GM12864 (cell line): Measurements from ENCODE around the gene MAPKAPK2.
"Not testable (repeated sequence)": the region's sequence is repeated elsewhere in the genome, so short reads cannot be mapped to it uniquely, and the experiment has no call there.

Experiments
- DNase-seq: peaks from one replicate; pipeline ENCODE4 v3.0.0-alpha.2; 2011; ENCODE audit warnings: low read depth
- H3K4me3 ChIP-seq: 2 replicates; pipeline ENCODE4 v1.5.1; 2011; ENCODE audit warnings: mild to moderate bottlenecking, low read depth, low read length, control low read depth
- TF ChIP-seq, protein P1 (sequence below): IDR thresholded peaks from 2 replicates; pipeline ENCODE4 v1.5.1; 2011; ENCODE audit warnings: low read depth, mild to moderate bottlenecking, moderate library complexity, low read length, control low read depth, inconsistent platforms; ENCODE audit errors: missing control alignments

The MAPKAPK2 gene

DNA sequence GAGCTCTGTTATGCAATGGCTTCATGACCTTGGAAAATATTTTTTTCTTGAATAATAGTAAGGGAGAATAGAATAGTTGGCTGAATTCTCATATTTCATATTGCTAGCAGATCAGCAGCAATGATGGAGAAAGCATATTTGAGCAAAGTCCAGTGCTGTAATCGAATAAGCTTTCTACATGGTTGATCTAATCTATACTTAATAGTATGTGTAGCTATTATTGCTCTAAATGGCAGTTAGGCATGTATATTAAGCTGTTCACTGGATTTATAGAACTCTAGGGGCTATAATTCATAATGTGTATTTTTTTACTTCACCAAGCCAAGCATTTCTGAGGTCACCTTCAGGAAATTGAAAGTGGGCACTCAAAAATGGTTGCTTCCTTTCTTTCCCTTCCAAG lies 75.9 kb downstream of the MAPKAPK2 start:
- DNase-seq: no peak
- TF ChIP-seq, protein P1, sequence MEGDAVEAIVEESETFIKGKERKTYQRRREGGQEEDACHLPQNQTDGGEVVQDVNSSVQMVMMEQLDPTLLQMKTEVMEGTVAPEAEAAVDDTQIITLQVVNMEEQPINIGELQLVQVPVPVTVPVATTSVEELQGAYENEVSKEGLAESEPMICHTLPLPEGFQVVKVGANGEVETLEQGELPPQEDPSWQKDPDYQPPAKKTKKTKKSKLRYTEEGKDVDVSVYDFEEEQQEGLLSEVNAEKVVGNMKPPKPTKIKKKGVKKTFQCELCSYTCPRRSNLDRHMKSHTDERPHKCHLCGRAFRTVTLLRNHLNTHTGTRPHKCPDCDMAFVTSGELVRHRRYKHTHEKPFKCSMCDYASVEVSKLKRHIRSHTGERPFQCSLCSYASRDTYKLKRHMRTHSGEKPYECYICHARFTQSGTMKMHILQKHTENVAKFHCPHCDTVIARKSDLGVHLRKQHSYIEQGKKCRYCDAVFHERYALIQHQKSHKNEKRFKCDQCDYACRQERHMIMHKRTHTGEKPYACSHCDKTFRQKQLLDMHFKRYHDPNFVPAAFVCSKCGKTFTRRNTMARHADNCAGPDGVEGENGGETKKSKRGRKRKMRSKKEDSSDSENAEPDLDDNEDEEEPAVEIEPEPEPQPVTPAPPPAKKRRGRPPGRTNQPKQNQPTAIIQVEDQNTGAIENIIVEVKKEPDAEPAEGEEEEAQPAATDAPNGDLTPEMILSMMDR: no peak
- H3K4me3 ChIP-seq: no peak overlapping the region

DNA sequence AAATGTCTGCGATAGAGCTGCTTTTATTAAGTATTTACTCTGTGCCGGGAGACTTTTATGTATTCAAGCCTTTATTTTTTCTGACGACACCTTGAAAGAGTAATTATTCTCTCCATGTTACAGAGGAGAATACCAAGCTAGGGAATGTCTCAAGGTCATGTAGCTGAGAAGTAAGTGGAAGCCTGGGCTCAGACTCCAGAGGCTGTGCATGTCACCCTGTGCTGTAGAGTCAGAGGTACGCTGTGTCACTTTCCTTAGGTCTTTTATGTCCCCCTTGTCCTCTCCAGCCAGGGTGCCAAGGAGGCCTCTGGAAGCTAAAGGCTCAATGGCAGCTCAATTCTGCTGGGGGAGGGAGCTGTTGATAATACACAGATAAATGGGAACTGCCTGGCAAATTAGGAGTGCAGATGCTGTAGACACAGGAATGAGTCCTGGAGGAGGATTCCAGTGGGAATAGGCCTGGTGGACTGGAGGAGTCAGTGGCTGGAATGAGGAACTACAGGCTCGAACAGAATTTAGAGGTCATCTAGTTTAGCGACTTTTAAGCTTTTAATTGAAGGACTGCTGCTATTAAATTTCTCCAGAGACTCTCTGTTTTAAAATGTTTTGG lies 76.6 kb downstream of the MAPKAPK2 start:
- H3K4me3 ChIP-seq: no peak overlapping the region
- no peak for DNase-seq
- TF ChIP-seq, protein P1: no peak

DNA sequence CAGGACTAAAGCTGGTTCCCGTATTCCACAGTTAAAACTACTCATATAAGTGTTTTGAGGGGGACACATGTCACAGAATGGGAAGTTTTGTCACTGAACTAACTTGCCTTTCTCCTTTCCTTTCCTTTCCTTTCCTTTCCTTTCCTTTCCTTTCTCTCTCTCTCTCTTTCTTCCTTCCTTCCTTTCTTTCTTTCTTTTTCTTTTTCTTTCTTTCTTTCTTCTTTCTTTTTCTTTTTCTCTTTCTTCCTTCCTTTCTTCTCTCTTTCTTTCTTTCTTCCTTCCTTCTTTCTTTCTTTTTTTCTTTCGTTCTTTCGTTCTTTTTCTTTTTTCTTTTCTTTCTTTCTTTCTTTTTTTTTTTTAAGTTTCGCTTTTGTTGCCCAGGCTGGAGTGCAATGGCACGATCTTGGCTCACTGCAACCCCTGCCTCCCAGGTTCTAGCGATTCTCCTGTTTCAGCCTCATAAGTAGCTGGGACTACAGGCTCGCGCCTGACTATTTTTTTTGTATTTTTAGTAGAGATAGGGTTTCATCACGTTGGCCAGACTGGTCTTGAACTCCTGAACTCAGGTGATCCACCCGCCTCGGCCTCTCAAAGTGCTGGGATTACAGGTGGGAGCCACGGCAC lies 78.1 kb downstream of the MAPKAPK2 start:
- DNase-seq, H3K4me3 ChIP-seq: not testable (repeated sequence)

DNA sequence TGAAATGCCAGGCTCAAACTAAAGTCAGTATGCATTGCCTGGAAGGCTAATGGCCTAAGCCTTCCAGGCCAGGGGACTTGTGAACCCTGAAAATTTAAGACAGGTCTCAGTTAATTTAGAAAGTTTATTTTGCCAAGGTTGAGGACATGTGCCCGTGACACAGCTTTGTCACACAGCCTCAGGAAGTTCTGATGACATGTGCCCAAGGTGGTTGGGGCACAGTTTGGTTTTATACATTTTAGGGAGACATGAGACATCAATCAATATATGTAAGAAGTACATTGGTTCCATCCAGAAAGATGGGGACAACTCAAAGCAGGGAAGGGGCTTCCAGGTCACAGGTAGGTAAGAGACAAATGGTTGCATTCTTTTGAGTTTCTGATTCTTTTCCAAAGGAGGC lies 81.1 kb downstream of the MAPKAPK2 start:
- not testable (repeated sequence) for H3K4me3 ChIP-seq, DNase-seq

DNA sequence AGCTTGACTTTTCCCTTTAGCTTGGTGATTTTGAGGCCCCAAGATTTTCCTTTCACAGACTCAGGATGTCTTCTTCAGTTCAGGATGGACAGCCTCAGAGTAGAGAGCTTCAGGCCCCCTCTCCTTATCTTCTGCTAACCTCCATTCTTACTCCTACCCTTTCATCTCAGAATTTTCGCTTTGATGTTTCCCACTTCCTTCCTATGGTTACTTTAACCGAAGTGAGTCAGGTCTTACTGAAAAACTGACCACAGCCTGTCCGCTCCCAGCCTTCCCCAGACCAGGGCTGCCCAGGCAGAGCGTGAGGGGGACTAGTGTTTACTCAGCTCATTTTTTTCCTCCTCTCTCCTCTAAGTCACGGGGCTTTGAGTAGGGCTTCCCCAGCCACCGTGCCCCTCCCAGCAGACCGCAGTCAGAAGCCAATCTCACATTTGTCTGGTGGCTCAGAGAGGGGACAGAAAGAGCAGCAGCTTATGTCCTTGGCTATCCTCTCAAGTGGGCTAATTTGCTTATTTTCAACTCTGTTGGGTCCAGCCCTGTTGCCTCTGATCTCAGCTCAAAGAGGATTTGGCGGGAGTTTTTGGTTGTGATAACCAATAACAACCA lies 81.6 kb downstream of the MAPKAPK2 start:
- TF ChIP-seq, protein P1: no peak
- no peak for DNase-seq
- no peak overlapping the region for H3K4me3 ChIP-seq

DNA sequence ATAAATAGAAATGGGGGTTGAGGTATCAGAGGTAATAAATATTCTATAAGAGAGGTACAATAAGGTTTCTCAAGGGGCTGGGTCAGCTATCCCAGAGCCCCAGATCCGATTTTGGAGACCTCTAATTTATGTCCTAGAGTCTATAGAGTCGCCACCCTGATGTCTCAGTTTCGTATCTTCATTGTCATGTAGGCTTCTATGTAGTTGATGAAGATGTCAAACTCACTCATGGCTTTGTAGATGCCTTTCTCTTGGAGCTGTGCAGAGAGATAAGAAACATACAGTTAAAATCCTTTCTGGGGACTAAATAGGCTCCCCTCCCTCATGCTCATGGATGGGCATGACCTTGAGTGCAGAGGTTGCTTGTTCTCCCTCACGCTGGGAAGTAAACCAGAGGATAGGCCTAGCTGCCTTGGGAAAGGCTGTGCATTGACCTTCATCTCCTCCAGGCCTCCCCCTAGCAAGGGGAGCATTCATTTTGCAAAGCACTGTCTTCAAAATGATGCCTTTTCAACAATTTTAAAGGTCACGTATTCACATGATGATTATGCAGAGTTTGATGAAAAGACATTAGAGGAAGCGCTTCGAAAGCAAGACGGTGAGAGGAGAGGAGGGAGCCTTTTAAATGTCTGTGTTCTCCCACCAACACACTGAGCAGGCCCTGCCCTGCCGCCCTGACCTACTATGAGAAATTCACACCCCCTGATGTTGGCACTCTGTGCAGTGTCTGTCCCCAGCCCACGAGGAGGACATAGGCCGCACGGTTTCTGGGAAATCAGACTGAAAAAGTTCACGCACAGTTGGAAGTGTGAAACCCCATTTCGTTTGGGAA lies 84.0 kb downstream of the MAPKAPK2 start:
- no peak for DNase-seq
- peak overlapping the region; percentile 69 for H3K4me3 ChIP-seq
- TF ChIP-seq, protein P1: no peak

DNA sequence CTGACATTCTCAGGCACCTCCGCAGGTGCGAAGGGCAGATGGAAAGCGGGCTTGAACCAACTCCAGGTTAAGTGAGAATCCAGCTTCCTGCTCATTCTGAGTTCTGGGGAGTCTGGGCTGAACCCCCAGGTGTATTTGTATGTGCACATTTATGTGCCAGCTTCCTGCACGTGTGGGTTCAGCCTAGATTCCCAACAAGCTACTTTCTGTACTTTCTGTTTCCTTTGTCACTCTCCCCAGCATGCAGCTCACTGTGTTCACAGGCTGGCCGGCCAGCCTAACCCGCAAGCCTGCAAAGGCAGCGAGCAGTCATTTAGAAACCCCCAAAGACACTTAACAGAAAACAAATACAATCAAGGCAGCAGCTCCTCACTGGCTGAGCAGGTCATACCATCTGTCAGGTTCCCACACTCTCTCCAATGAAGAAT lies 84.6 kb downstream of the MAPKAPK2 start:
- peak; percentile 88 for DNase-seq
- TF ChIP-seq, protein P1: no peak
- H3K4me3 ChIP-seq: peak overlapping the region; percentile 69
